GM23338 (cell line): ENCODE measurements around the gene TET2. TPM values are rescaled to one million over a fixed set of nuclear protein-coding genes. Genes with fewer than 3 reads are reported as not detected.
A peak's percentile ranks its signal among the peaks of the same experiment; 100 is the strongest.

Experiments
- ATAC-seq: fragments of 200-7000 bp; cut with Tn5 transposase; 3 replicates; pipeline ENCODE4 v1.9.1; 2020
- DNase-seq: peaks from one replicate; pipeline ENCODE4 v3.0.0-alpha.2; 2015; ENCODE audit warnings: low spot score
- H2AFZ ChIP-seq: fragments of 200-600 bp; sonication (generic); 2 replicates; pipeline ENCODE4 v1.8.0; 2016; ENCODE audit warnings: antibody characterized with exemption, mild to moderate bottlenecking, moderate library complexity
- H3F3A ChIP-seq: fragments of 200-600 bp; sonication (generic); replicated peaks from 2 replicates; pipeline ENCODE4 v1.8.0; 2017; ENCODE audit warnings: antibody characterized with exemption, mixed run types, low read depth
- H3K27ac ChIP-seq: fragments of 200-600 bp; sonication (generic); 2 replicates; pipeline ENCODE4 v1.6.1; 2016; ENCODE audit warnings: low read depth
- H3K27me3 ChIP-seq: fragments of 200-600 bp; sonication (generic); 2 replicates; pipeline ENCODE4 v1.8.0; 2016; ENCODE audit warnings: mild to moderate bottlenecking, mixed run types, moderate library complexity; ENCODE audit not compliant: insufficient read depth
- H3K36me3 ChIP-seq: fragments of 200-600 bp; sonication (generic); 2 replicates; pipeline ENCODE4 v1.8.0; 2016; ENCODE audit warnings: mild to moderate bottlenecking; ENCODE audit not compliant: insufficient read depth
- H3K4me1 ChIP-seq: fragments of 200-600 bp; sonication (generic); 2 replicates; pipeline ENCODE4 v1.8.0; 2016; ENCODE audit warnings: mild to moderate bottlenecking, moderate library complexity; ENCODE audit not compliant: insufficient read depth
- H3K4me2 ChIP-seq: fragments of 200-600 bp; sonication (generic); 2 replicates; pipeline ENCODE4 v1.7.1; 2017; ENCODE audit warnings: mixed run types
- H3K4me3 ChIP-seq: fragments of 200-600 bp; sonication (generic); 2 replicates; pipeline ENCODE4 v1.6.1; 2016; ENCODE audit warnings: mixed run types
- H3K79me2 ChIP-seq: fragments of 200-600 bp; sonication (generic); replicated peaks from 2 replicates; pipeline ENCODE4 v1.8.0; 2017; ENCODE audit warnings: mild to moderate bottlenecking; ENCODE audit not compliant: insufficient read depth
- H3K9me2 ChIP-seq: fragments of 200-600 bp; sonication (generic); 2 replicates; pipeline ENCODE4 v1.8.0; 2017; ENCODE audit not compliant: insufficient read depth
- H4K20me1 ChIP-seq: fragments of 200-600 bp; sonication (generic); replicated peaks from 2 replicates; pipeline ENCODE4 v1.8.0; 2017; ENCODE audit warnings: mild to moderate bottlenecking; ENCODE audit not compliant: insufficient read depth
- H3K27ac Mint-ChIP-seq: 2 replicates; pipeline ENCODE4 v1.8.0; 2020; ENCODE audit warnings: inconsistent platforms, mild to moderate bottlenecking, moderate library complexity, mixed read lengths
- H3K27me3 Mint-ChIP-seq: 3 replicates; pipeline ENCODE4 v1.8.0; 2022; ENCODE audit warnings: low read depth, mild to moderate bottlenecking, moderate library complexity, mixed read lengths, inconsistent platforms; ENCODE audit not compliant: insufficient read depth, poor library complexity
- H3K36me3 Mint-ChIP-seq: 3 replicates; pipeline ENCODE4 v1.8.0; 2021; ENCODE audit warnings: low read depth, mild to moderate bottlenecking, inconsistent platforms, moderate library complexity, mixed read lengths
- H3K4me1 Mint-ChIP-seq: 3 replicates; pipeline ENCODE4 v1.8.0; 2020; ENCODE audit warnings: mild to moderate bottlenecking, inconsistent platforms, mixed read lengths
- H3K4me3 Mint-ChIP-seq: 3 replicates; pipeline ENCODE4 v1.8.0; 2021; ENCODE audit warnings: moderate library complexity, mild to moderate bottlenecking, inconsistent platforms, mixed read lengths
- H3K9me3 Mint-ChIP-seq: 3 replicates; pipeline ENCODE4 v1.8.0; 2020; ENCODE audit warnings: moderate library complexity, mild to moderate bottlenecking, inconsistent platforms, mixed read lengths
- CREB1 ChIP-seq: fragments of 250-450 bp; sonication (Bioruptor Pico); IDR thresholded peaks from 2 replicates; pipeline ENCODE4 v1.5.0; 2020; ENCODE audit warnings: low read depth, mild to moderate bottlenecking, moderate library complexity
- EZH2 ChIP-seq: fragments of 200-600 bp; sonication (generic); IDR thresholded peaks from one replicate; pipeline ENCODE4 v1.8.0; 2017; ENCODE audit warnings: antibody characterized with exemption, mild to moderate bottlenecking, low read depth; ENCODE audit not compliant: unreplicated experiment
- EZH2phosphoT487 ChIP-seq: fragments of 200-600 bp; sonication (generic); IDR thresholded peaks from one replicate; pipeline ENCODE4 v1.8.1; 2018; ENCODE audit warnings: antibody characterized with exemption; ENCODE audit not compliant: unreplicated experiment
- JUNB ChIP-seq: IDR thresholded peaks from one replicate; pipeline ENCODE4 v1.6.1; 2016; ENCODE audit warnings: antibody characterized with exemption; ENCODE audit not compliant: unreplicated experiment
- NANOG ChIP-seq: IDR thresholded peaks from 2 replicates; pipeline ENCODE4 v1.6.1; 2016; ENCODE audit warnings: antibody characterized with exemption, borderline replicate concordance
- POLR2AphosphoS5 ChIP-seq: IDR thresholded peaks from 2 replicates; pipeline ENCODE4 v1.6.1; 2016; ENCODE audit warnings: antibody characterized with exemption, low read depth
- STAT1 ChIP-seq: IDR thresholded peaks from one replicate; pipeline ENCODE4 v1.6.1; 2016; ENCODE audit warnings: antibody characterized with exemption; ENCODE audit not compliant: unreplicated experiment
- ZNF114 ChIP-seq: fragments of 250-450 bp; sonication (Bioruptor Pico); IDR thresholded peaks from 2 replicates; pipeline ENCODE4 v1.5.0; 2020; ENCODE audit warnings: mild to moderate bottlenecking, moderate library complexity
- ZNF331 ChIP-seq: fragments of 250-450 bp; sonication (Bioruptor Pico); IDR thresholded peaks from 2 replicates; pipeline ENCODE4 v1.5.0; 2020; ENCODE audit warnings: low read depth, mild to moderate bottlenecking, moderate library complexity
- polyA plus RNA-seq: library from polyadenylated mRNA; unstranded; fragments of >200 nt; fragmentation: Nextera tagmentation; extraction: Ambion mirVana; gene quantifications from 2 replicates; pipeline ENCODE4 v1.2.1, GENCODE V29; 2016
- total RNA-seq: library from RNA; depleted of rRNA; stranded (reverse); fragments of >200 nt; shearing (Covaris generic); gene quantifications from 2 replicates; pipeline ENCODE4 v1.2.3, GENCODE V29; 2014
- TF ChIP-seq, protein P1 (sequence below): IDR thresholded peaks from 2 replicates; pipeline ENCODE4 v1.6.1; 2016; ENCODE audit warnings: antibody characterized with exemption
- TF ChIP-seq, protein P2 (sequence below), 2 experiments: fragments of 200-600 bp in 1 of 2; sonication (generic) in 1 of 2; conservative IDR thresholded peaks; 2 replicates each; pipeline versions ENCODE4 v1.5.1 to v1.6.1; 2016 to 2017; ENCODE audit warnings: antibody characterized with exemption in 2 of 2, low read depth in 2 of 2, mild to moderate bottlenecking in 2 of 2, moderate library complexity in 1 of 2
- TF ChIP-seq, protein P3 (sequence below): fragments of 250-450 bp; sonication (Bioruptor Pico); IDR thresholded peaks from 2 replicates; pipeline ENCODE4 v1.5.0; 2020; ENCODE audit warnings: mild to moderate bottlenecking, moderate library complexity
- TF ChIP-seq, protein P4 (sequence below): IDR thresholded peaks from one replicate; pipeline ENCODE4 v1.6.1; 2018; ENCODE audit warnings: antibody characterized with exemption; ENCODE audit not compliant: unreplicated experiment

TET2 gene
- total and polyA plus RNA-seq, 2 experiments from 2014 or later = 1.2 to 2.2 TPM

DNA sequence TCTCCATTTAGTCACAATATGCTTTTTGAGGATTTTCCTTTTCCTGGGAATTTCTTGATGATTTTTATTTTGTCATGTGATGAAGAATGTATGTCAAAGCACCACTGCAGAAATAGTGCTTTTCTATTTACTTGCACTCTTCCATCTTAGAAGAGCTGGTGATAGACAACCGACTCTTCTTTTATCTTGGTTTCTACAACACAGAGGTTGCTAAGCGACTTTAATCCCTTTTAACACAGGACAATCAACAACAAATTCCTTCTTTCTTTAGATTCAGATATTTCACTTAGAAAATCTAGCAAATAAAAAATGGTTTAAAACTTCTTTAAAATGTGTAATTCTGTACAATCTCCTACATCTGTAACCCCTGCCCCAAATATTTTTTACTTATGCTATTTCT is 34.6 kb downstream of the TET2 start:
- Mint-ChIP-seq H3K4me3 (no peak overlapping the region), H3K27ac (no peak overlapping the region)

More for the DNA sequence above, 34.6 kb downstream of the TET2 start:
- H3K79me2 ChIP-seq = no peaks in the 10 kb centered on the region
- ATAC-seq = peak; percentile 33; the same call in 1 of the 3 replicates
- no peaks in the 10 kb centered on the region; the same call in 1 of the 2 replicates for H4K20me1 ChIP-seq
- H3K4me1 ChIP-seq = no peaks in the 10 kb centered on the region
- no peak overlapping the region for H2AFZ ChIP-seq
- H3K36me3 Mint-ChIP-seq = no peaks in the 10 kb centered on the region
- H3F3A ChIP-seq = no peaks in the 10 kb centered on the region
- DNase-seq = peak; percentile 61
- H3K4me2 ChIP-seq = no peak overlapping the region
- no peaks in the 10 kb centered on the region for H3K27me3 ChIP-seq
- H3K4me3 ChIP-seq = no peak overlapping the region
- H3K9me3 Mint-ChIP-seq = no peaks in the 10 kb centered on the region
- no peak overlapping the region for H3K27ac ChIP-seq
- H3K4me1 Mint-ChIP-seq = no peaks in the 10 kb centered on the region
- no peaks in the 10 kb centered on the region for H3K27me3 Mint-ChIP-seq
- TF ChIP-seq EZH2 = no peak
- no peak for TF ChIP-seq NANOG
- no peak for TF ChIP-seq CREB1 (CRISPR knock-in tag)
- TF ChIP-seq ZNF114 (CRISPR knock-in tag) = no peak
- TF ChIP-seq STAT1 = no peak
- TF ChIP-seq, protein P1, sequence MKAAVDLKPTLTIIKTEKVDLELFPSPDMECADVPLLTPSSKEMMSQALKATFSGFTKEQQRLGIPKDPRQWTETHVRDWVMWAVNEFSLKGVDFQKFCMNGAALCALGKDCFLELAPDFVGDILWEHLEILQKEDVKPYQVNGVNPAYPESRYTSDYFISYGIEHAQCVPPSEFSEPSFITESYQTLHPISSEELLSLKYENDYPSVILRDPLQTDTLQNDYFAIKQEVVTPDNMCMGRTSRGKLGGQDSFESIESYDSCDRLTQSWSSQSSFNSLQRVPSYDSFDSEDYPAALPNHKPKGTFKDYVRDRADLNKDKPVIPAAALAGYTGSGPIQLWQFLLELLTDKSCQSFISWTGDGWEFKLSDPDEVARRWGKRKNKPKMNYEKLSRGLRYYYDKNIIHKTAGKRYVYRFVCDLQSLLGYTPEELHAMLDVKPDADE = no peak
- no peak for TF ChIP-seq JUNB
- TF ChIP-seq, protein P2, sequence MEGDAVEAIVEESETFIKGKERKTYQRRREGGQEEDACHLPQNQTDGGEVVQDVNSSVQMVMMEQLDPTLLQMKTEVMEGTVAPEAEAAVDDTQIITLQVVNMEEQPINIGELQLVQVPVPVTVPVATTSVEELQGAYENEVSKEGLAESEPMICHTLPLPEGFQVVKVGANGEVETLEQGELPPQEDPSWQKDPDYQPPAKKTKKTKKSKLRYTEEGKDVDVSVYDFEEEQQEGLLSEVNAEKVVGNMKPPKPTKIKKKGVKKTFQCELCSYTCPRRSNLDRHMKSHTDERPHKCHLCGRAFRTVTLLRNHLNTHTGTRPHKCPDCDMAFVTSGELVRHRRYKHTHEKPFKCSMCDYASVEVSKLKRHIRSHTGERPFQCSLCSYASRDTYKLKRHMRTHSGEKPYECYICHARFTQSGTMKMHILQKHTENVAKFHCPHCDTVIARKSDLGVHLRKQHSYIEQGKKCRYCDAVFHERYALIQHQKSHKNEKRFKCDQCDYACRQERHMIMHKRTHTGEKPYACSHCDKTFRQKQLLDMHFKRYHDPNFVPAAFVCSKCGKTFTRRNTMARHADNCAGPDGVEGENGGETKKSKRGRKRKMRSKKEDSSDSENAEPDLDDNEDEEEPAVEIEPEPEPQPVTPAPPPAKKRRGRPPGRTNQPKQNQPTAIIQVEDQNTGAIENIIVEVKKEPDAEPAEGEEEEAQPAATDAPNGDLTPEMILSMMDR (conservative IDR thresholded peaks at IDR 0.05; ENCODE audit: low read depth in 2 of 2) = no peak
- TF ChIP-seq POLR2AphosphoS5 = no peak
- no peak for TF ChIP-seq ZNF331 (CRISPR knock-in tag)
- no peak for TF ChIP-seq EZH2phosphoT487
- TF ChIP-seq, protein P3, sequence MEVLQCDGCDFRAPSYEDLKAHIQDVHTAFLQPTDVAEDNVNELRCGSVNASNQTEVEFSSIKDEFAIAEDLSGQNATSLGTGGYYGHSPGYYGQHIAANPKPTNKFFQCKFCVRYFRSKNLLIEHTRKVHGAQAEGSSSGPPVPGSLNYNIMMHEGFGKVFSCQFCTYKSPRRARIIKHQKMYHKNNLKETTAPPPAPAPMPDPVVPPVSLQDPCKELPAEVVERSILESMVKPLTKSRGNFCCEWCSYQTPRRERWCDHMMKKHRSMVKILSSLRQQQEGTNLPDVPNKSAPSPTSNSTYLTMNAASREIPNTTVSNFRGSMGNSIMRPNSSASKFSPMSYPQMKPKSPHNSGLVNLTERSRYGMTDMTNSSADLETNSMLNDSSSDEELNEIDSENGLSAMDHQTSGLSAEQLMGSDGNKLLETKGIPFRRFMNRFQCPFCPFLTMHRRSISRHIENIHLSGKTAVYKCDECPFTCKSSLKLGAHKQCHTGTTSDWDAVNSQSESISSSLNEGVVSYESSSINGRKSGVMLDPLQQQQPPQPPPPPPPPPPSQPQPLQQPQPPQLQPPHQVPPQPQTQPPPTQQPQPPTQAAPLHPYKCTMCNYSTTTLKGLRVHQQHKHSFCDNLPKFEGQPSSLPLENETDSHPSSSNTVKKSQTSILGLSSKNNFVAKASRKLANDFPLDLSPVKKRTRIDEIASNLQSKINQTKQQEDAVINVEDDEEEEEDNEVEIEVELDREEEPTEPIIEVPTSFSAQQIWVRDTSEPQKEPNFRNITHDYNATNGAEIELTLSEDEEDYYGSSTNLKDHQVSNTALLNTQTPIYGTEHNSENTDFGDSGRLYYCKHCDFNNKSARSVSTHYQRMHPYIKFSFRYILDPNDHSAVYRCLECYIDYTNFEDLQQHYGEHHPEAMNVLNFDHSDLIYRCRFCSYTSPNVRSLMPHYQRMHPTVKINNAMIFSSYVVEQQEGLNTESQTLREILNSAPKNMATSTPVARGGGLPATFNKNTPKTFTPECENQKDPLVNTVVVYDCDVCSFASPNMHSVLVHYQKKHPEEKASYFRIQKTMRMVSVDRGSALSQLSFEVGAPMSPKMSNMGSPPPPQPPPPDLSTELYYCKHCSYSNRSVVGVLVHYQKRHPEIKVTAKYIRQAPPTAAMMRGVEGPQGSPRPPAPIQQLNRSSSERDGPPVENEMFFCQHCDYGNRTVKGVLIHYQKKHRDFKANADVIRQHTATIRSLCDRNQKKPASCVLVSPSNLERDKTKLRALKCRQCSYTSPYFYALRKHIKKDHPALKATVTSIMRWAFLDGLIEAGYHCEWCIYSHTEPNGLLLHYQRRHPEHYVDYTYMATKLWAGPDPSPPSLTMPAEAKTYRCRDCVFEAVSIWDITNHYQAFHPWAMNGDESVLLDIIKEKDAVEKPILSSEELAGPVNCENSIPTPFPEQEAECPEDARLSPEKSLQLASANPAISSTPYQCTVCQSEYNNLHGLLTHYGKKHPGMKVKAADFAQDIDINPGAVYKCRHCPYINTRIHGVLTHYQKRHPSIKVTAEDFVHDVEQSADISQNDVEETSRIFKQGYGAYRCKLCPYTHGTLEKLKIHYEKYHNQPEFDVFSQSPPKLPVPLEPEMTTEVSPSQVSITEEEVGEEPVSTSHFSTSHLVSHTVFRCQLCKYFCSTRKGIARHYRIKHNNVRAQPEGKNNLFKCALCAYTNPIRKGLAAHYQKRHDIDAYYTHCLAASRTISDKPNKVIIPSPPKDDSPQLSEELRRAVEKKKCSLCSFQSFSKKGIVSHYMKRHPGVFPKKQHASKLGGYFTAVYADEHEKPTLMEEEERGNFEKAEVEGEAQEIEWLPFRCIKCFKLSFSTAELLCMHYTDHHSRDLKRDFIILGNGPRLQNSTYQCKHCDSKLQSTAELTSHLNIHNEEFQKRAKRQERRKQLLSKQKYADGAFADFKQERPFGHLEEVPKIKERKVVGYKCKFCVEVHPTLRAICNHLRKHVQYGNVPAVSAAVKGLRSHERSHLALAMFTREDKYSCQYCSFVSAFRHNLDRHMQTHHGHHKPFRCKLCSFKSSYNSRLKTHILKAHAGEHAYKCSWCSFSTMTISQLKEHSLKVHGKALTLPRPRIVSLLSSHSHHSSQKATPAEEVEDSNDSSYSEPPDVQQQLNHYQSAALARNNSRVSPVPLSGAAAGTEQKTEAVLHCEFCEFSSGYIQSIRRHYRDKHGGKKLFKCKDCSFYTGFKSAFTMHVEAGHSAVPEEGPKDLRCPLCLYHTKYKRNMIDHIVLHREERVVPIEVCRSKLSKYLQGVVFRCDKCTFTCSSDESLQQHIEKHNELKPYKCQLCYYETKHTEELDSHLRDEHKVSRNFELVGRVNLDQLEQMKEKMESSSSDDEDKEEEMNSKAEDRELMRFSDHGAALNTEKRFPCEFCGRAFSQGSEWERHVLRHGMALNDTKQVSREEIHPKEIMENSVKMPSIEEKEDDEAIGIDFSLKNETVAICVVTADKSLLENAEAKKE = no peak
- TF ChIP-seq, protein P4, sequence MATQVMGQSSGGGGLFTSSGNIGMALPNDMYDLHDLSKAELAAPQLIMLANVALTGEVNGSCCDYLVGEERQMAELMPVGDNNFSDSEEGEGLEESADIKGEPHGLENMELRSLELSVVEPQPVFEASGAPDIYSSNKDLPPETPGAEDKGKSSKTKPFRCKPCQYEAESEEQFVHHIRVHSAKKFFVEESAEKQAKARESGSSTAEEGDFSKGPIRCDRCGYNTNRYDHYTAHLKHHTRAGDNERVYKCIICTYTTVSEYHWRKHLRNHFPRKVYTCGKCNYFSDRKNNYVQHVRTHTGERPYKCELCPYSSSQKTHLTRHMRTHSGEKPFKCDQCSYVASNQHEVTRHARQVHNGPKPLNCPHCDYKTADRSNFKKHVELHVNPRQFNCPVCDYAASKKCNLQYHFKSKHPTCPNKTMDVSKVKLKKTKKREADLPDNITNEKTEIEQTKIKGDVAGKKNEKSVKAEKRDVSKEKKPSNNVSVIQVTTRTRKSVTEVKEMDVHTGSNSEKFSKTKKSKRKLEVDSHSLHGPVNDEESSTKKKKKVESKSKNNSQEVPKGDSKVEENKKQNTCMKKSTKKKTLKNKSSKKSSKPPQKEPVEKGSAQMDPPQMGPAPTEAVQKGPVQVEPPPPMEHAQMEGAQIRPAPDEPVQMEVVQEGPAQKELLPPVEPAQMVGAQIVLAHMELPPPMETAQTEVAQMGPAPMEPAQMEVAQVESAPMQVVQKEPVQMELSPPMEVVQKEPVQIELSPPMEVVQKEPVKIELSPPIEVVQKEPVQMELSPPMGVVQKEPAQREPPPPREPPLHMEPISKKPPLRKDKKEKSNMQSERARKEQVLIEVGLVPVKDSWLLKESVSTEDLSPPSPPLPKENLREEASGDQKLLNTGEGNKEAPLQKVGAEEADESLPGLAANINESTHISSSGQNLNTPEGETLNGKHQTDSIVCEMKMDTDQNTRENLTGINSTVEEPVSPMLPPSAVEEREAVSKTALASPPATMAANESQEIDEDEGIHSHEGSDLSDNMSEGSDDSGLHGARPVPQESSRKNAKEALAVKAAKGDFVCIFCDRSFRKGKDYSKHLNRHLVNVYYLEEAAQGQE = no peak
- H3K36me3 ChIP-seq = no peaks in the 10 kb centered on the region
- no peaks in the 10 kb centered on the region for H3K9me2 ChIP-seq
